HG02973 (cell line): Measurements from ENCODE around the gene EPHA4.
A peak's percentile ranks its signal among the peaks of the same experiment; 100 is the strongest.

Experiments
- ATAC-seq: cut with Tn5 transposase; IDR thresholded peaks from one replicate; pipeline ENCODE4 v1.9.1; 2021; ENCODE audit warnings: moderate library complexity; ENCODE audit not compliant: unreplicated experiment

The EPHA4 gene

DNA sequence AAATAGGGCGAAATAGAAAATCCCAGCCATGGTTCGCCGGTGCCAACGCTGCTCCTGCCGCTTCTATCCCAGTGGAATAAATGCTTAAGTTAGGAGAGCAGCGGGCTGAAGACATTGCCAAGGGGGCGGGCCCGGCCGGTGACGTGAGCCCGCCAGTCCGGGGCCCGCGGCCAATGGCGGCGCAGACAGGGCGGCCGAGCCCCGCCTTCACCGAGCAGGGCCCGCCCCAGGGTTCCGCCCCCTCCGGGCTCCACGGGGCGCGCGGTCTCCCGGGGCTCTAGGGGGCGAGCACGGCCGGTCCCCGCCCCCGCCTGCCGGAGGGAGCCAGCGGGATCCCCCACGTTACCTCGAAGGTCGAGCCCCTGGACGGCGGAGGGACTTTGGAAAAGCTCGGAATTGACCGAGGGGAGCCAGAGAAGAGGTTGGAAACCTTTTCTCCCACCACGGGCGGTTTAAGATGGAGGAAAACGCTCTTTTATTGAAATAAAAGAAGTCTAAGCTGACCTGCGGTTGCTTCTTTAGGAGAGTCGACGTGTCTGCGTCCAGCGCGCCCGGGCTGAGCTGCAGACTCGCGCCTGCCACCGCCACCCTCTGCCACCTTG, at the start of gene EPHA4:
Gene EPHA4 (minus strand): TSS at position 86 of the 602 bp plus-strand sequence. CDS start 56 bp downstream, at position 30.
- ATAC-seq, result peak; percentile 89

DNA sequence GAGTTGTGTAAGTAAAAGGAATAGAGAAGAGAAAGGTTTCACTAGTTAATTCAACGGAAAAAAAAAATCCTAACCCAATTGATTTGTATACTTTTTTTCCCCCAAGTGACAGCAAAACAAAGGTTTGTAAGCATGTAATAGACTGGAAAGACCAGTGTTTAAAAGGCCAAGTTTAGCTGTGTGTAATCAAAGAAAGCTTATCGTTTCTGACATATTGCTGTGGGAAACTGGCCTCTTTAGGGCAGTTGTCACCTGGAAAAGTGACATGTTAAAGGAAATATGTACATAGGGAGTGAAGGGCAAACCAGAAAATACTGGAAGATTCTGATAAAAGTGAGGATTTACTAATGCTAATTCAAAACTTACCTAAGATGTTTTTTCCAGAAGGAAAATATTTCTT, 45.9 kb upstream of the EPHA4 start:
- no peak for ATAC-seq

GRCh38 chr2:221616561-221616960, 44.5 kb upstream of the EPHA4 start:
- no peak for ATAC-seq

DNA sequence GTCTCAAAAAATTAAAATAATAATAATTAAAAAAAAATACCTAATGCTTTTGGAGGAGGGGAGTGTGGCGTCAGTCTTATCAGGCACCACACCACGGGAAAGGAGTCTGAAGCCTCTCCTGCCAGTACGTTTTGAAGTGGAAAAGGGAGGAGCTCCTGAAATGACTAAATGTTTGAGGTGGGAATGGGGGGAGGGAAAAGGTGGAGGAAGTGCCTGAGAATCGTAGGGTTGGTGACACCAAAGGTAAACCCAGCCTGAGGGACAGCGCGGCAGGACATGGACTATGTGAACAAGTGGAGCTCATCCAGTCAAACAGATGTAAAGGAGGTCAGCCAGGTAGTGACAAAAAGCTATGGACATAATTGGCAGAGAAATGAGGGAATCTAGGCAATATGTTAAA, 42.2 kb upstream of the EPHA4 start:
- no peak for ATAC-seq

DNA sequence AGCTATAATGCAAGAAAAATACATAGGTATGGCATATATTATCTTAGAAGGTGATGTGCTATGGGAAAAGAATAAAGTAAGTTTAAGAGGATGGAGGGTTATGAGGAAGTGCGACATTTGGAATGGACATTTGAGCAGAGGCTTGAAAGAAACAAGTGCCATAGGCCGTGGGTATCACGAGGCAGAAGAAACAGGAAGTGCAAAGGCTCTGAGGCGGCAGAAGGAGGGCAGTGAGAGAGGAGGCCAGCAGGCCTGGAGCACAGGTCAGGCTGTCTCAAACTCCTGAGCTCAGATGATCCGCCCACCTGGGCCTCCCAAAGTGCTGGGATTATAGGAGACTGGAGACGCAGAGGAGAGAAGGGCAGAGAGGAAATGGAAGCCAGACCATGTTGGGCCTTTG, 40.7 kb upstream of the EPHA4 start:
- ATAC-seq, result no peak

DNA sequence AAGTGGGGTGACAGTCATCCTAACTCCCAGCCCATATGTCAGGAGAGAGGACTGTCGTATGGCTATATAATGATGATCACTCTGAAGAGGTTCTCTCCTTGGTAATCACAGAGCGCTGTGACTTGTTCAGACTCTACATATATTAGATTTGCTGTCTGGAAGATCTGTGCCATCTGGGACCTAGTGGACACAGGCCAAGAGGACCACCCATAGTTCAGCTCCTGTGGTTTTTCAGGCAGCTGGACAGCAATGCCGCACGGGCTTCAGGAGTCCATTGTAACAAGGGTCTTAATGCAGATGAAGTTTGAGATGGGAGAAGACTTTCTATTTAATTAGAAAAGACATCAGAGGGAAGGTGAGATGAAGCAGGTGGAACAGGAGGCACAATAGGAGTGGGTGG, 40.1 kb upstream of the EPHA4 start:
- no peak for ATAC-seq

DNA sequence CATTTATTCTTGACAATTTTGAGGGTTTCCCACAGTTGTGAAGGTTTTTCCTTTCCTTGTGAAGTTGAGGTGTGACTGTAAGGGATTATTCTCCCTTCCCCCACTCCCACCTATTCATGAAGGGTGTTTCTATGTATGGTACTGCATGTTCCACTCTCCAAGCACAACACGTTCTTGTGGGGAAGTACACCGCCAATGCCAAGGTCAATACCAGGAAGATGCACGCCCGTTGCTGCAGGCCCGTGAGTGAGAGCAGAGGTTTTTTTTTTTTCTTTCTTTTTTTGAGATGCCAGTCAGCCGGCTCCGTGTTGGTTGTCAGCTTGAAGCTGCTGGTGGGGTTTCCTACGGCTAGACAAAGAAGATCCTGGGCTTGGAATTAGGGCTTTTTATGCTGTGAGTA, 38.6 kb upstream of the EPHA4 start:
- ATAC-seq, result no peak

- ATAC-seq, result no peak
Measured at GRCh38 chr2:221610255-221610654, 38.2 kb upstream of the EPHA4 start.

- ATAC-seq, result no peak
Measured at GRCh38 chr2:221608442-221608841, 36.3 kb upstream of the EPHA4 start.

DNA sequence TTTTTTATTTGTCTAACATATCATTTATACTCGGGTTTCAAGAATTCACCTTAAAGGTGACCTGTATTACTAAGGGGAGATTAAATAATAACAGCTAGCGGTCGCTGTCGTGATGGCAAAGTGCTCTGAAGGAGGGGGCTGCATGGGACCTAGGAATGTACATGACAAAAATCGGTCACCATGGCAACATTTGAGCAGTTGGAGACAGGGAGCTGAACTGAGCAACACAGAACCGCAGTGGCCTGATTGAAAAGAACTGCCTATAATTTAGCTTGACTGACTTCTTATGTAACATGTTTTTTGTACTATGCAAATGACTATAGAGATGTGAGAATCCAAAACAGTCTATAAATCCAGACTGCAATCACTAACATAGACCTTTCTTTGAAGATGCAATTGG, 34.3 kb upstream of the EPHA4 start:
- no peak for ATAC-seq

GRCh38 chr2:221605751-221606240, 33.7 kb upstream of the EPHA4 start:
- ATAC-seq, result no peak

DNA sequence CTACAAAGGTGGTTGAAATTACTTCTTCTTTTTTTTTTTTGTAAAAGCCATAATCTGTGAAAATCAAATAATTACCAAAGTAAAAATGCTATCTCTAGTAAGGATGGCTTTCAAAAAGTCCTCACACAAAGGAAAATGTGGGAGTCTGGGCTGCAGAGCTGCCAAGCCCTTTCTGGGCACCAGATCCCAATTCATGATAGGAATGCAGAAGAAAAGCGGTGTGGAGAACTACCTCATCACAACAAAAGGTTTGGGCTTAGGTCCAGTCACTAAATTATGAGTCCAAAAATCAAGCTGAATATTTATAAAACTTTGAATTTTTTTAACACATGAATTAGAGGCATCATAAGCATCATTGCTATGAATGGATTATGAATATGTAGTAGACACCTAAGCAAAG, 30.8 kb upstream of the EPHA4 start:
- no peak for ATAC-seq

GRCh38 chr2:221601376-221601775, 29.3 kb upstream of the EPHA4 start:
- ATAC-seq, result no peak

GRCh38 chr2:221600388-221600787, 28.3 kb upstream of the EPHA4 start:
- no peak for ATAC-seq

GRCh38 chr2:221596192-221596591, 24.1 kb upstream of the EPHA4 start:
- no peak for ATAC-seq

GRCh38 chr2:221590861-221591365, 18.8 kb upstream of the EPHA4 start:
- no peak for ATAC-seq

DNA sequence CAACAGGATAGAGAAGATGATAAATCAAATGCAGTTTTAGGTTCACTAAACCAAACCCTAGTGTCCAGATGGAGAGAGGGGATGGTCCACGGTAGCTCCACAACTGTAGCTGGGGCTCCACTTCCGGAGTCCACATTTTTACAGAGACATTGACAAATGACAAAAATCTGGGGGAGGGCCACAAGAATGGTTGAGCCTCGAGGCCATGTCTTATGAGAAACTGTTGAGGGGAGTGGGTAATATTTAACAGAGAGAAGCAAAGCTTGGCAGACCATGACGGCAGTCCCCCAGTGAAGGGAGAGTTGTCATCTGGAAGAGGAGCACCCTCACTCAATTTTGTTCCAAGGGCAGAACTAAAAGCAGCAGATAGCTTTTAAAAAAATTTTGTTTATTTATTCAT, 17.6 kb upstream of the EPHA4 start:
- ATAC-seq, result no peak

DNA sequence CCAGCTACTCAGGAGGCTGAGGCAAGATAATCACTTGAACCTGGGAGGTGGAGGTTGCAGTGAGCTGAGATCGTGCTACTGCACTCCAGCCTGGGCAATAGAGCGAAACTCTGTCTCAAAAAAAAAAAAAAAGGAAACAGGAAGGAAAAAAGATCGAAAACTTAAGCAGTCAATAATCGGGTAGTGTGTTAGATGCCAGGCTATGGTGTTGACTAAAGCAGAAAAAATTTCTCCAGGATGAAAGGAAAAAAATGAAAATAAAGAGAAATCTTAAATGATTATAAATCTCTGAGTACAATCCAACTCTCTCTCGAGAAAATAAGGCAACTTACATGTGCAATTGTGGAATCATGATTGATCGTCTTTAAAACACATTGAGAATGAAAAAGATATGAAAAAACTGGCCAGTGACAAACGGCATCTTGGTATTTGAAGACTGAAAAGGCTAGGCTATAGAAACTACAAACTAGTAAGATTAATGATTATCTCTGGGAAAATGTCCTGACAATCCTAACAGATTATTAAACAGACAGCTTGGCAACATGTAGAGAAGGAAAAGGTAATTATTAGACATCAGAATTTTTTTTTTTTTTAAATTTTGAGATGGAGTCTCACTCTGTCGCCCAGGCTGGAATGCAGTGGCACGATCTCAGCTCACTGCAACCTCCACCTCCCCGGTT, 16.3 kb upstream of the EPHA4 start:
- no peak for ATAC-seq

GRCh38 chr2:221581986-221582385, 9.9 kb upstream of the EPHA4 start:
- no peak for ATAC-seq

- no peak for ATAC-seq
Measured at GRCh38 chr2:221574231-221574570, 2.1 kb upstream of the EPHA4 start.

GRCh38 chr2:221573430-221574230, 1.5 kb upstream of the EPHA4 start:
- ATAC-seq, result peak; percentile 54
